WERI-Rb-1 (cell line): ENCODE measurements around the gene FAM13C.

ENCODE experiments used
- DNase-seq: peaks from one replicate; pipeline ENCODE4 v3.0.0-alpha.2; 2020
- H3K27ac ChIP-seq: fragments of 250-450 bp; sonication (Bioruptor Pico); 2 replicates; pipeline ENCODE4 v1.5.1; 2020; ENCODE audit warnings: mild to moderate bottlenecking, moderate library complexity
- H3K27me3 ChIP-seq: fragments of 250-450 bp; sonication (Bioruptor Pico); 2 replicates; pipeline ENCODE4 v1.5.1; 2021; ENCODE audit warnings: mild to moderate bottlenecking, low read depth, moderate library complexity; ENCODE audit not compliant: insufficient read depth, severe bottlenecking
- H3K36me3 ChIP-seq: fragments of 250-450 bp; sonication (Bioruptor Pico); 2 replicates; pipeline ENCODE4 v1.5.1; 2020; ENCODE audit warnings: mild to moderate bottlenecking, moderate library complexity
- H3K4me3 ChIP-seq: 2 replicates; pipeline ENCODE4 v1.5.1; 2011; ENCODE audit warnings: low read depth, mild to moderate bottlenecking, control low read depth, low read length
- H3K9me3 ChIP-seq: fragments of 250-450 bp; sonication (Bioruptor Pico); 2 replicates; pipeline ENCODE4 v1.5.1; 2021; ENCODE audit warnings: mild to moderate bottlenecking, moderate library complexity; ENCODE audit not compliant: severe bottlenecking
- CTCF ChIP-seq: IDR thresholded peaks from 2 replicates; pipeline ENCODE4 v1.5.1; 2011; ENCODE audit warnings: low read depth, mild to moderate bottlenecking, control low read depth, inconsistent platforms, low read length

The FAM13C gene

GRCh38 chr10:59360605-59361405 lies 1.5 kb downstream of the FAM13C start:
- Histone ChIP-seq H3K4me3 (no peak overlapping the region), H3K9me3 (no peaks in the 10 kb centered on the region), H3K27me3 (peaks cover 5% of the 10 kb centered on the region), H3K36me3 (no peaks in the 10 kb centered on the region), H3K27ac (no peak overlapping the region)
- no peak for TF ChIP-seq CTCF
- no peak for DNase-seq

- DNase-seq: no peak
These were observed 3.8 kb downstream of the FAM13C start for GRCh38 chr10:59358576-59358975.

GRCh38 chr10:59354434-59354833 lies 7.9 kb downstream of the FAM13C start:
- Histone ChIP-seq H3K4me3 (no peak overlapping the region), H3K27ac (no peak overlapping the region), H3K27me3 (no peaks in the 10 kb centered on the region), H3K36me3 (no peaks in the 10 kb centered on the region), H3K9me3 (no peaks in the 10 kb centered on the region)
- no peak for TF ChIP-seq CTCF
- DNase-seq: no peak

More at GRCh38 chr10:59358576-59358975, 3.8 kb downstream of the FAM13C start:
- Histone ChIP-seq H3K9me3 (no peaks in the 10 kb centered on the region), H3K27me3 (peaks cover 5% of the 10 kb centered on the region), H3K36me3 (no peaks in the 10 kb centered on the region), H3K4me3 (no peak overlapping the region), H3K27ac (no peak overlapping the region)
- no peak for TF ChIP-seq CTCF

DNA sequence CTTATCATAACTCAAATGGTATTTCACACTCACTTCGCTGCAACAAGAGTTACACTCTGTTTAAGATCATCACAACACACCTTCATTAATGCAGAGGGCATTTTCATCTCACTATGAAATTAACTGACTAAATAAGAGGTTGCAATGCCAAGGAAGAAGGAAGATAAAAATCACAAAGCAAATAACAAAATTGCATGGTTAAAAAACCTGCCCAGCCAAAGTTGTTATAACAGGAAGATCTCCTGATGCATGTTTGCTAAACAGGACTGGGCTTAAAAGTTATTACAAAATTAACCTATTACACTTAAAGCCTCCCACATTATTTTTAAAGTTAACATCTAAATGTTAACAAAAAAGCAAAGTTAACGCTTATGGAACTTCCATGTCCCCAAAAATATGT lies 11.8 kb downstream of the FAM13C start:
- TF ChIP-seq CTCF: no peak
- Histone ChIP-seq H3K36me3 (no peaks in the 10 kb centered on the region), H3K4me3 (no peak overlapping the region), H3K27ac (no peak overlapping the region), H3K27me3 (no peaks in the 10 kb centered on the region), H3K9me3 (no peaks in the 10 kb centered on the region)
- DNase-seq: no peak

DNA sequence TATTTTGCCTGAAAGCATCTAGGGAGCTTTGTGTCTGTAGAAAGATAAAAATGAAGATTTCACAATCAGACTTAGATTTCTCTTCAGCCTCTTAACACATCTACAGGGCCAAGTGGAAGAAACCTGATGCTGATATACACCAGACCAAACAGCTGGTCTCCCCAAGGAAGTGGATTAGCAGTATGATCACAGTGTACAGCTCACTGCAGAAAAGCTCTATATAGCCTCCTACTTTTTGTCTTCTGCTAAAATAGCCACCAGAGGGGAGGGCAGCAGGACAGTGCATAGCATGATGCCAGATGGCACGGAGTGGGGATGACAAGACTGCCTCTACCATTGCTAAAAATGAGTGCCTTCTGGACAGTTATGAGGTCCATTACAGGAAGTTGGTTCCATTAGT lies 16.0 kb downstream of the FAM13C start:
- no peaks in the 10 kb centered on the region for H3K36me3 ChIP-seq
- TF ChIP-seq CTCF: no peak
- DNase-seq: peak; percentile 8
- no peaks in the 10 kb centered on the region for H3K27me3 ChIP-seq
- H3K4me3 ChIP-seq: no peak overlapping the region
- H3K27ac ChIP-seq: no peak overlapping the region
- H3K9me3 ChIP-seq: no peaks in the 10 kb centered on the region

GRCh38 chr10:59342723-59343122 lies 19.6 kb downstream of the FAM13C start:
- TF ChIP-seq CTCF: no peak
- H3K27me3 ChIP-seq: no peaks in the 10 kb centered on the region
- no peak for DNase-seq

More at GRCh38 chr10:59342723-59343122, 19.6 kb downstream of the FAM13C start:
- Histone ChIP-seq H3K36me3 (no peaks in the 10 kb centered on the region), H3K9me3 (no peaks in the 10 kb centered on the region), H3K27ac (no peak overlapping the region), H3K4me3 (no peak overlapping the region)
